ENCODE measurements around the gene C2orf68.
"Not testable (repeated sequence)": the region's sequence is repeated elsewhere in the genome, so short reads cannot be mapped to it uniquely, and the experiment has no call there.

C2orf68 gene

GRCh38 chr2:85628658-85629057 lies 16.8 kb upstream of the C2orf68 start:
- no peak for DNase-seq

- no peak for DNase-seq
These were observed 12.1 kb upstream of the C2orf68 start for GRCh38 chr2:85623991-85624390.

- DNase-seq, result no peak
These were observed 9.5 kb upstream of the C2orf68 start for GRCh38 chr2:85621338-85621737.

- DNase-seq, result no peak
These were observed 7.8 kb upstream of the C2orf68 start for GRCh38 chr2:85619617-85620016.

- not testable (repeated sequence) for DNase-seq
These were observed 5.9 kb upstream of the C2orf68 start for GRCh38 chr2:85617723-85618122.

GRCh38 chr2:85615413-85615728 lies 3.5 kb upstream of the C2orf68 start:
- no peak for DNase-seq

- not testable (repeated sequence) for DNase-seq
These were observed 2.9 kb upstream of the C2orf68 start for GRCh38 chr2:85614757-85615156.

- no peak for DNase-seq
These were observed 2.0 kb upstream of the C2orf68 start for GRCh38 chr2:85613717-85614515.

GRCh38 chr2:85611217-85611704 lies 605 bp downstream of the C2orf68 start:
- DNase-seq, result no peak

- no peak for DNase-seq
These were observed 4.3 kb downstream of the C2orf68 start for GRCh38 chr2:85607268-85608215.

GRCh38 chr2:85606116-85606455 lies 5.8 kb downstream of the C2orf68 start:
- no peak for DNase-seq

GRCh38 chr2:85605406-85606115 lies 6.3 kb downstream of the C2orf68 start:
- no peak for DNase-seq

- DNase-seq, result no peak
These were observed 7.1 kb downstream of the C2orf68 start for GRCh38 chr2:85604568-85605339.

- not testable (repeated sequence) for DNase-seq
These were observed 7.8 kb downstream of the C2orf68 start for GRCh38 chr2:85604133-85604444.

GRCh38 chr2:85602476-85603234 lies 9.2 kb downstream of the C2orf68 start, which contains the start of gene TMEM150A:
TSS of gene TMEM150A (minus strand) at chr2:85602698. CDS start at chr2:85601948, 750 bp downstream.
- peak; percentile 67 for DNase-seq

GRCh38 chr2:85601771-85602475 lies 9.9 kb downstream of the C2orf68 start:
- DNase-seq, result peak; percentile 47

GRCh38 chr2:85600951-85601770 lies 10.7 kb downstream of the C2orf68 start:
- no peak for DNase-seq

GRCh38 chr2:85600235-85600575 lies 11.7 kb downstream of the C2orf68 start:
- DNase-seq, result no peak

- no peak for DNase-seq
These were observed 12.2 kb downstream of the C2orf68 start for GRCh38 chr2:85599468-85600234.

Measured in T1000 (cell line).